Measurements from ENCODE around the gene ADAMTS16.

GRCh38 chr5:5314166-5314565 lies 174.0 kb downstream of the ADAMTS16 start:
- TF ChIP-seq POLR2A (IDR thresholded peaks at IDR 0.05; ENCODE audit: low read depth, low read length), result no peak
- no peak for TF ChIP-seq CTCF (IDR thresholded peaks at IDR 0.05; ENCODE audit: extremely low read depth in 1 of 2, insufficient read depth in 1 of 2, low read depth in 1 of 2, low read length in 2 of 2)
- TF ChIP-seq, protein P1, sequence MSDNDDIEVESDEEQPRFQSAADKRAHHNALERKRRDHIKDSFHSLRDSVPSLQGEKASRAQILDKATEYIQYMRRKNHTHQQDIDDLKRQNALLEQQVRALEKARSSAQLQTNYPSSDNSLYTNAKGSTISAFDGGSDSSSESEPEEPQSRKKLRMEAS (IDR thresholded peaks at IDR 0.05; ENCODE audit: insufficient read depth, insufficient read length), result no peak
- TF ChIP-seq EZH2 (IDR thresholded peaks at IDR 0.05; ENCODE audit: borderline replicate concordance, low read depth, low read length, severe bottlenecking), result no peak
- no peak for TF ChIP-seq JUN (IDR thresholded peaks at IDR 0.05; ENCODE audit: borderline replicate concordance, insufficient read depth, insufficient read length, low read depth)
- TF ChIP-seq POLR2AphosphoS5 (IDR thresholded peaks at IDR 0.05; ENCODE audit: insufficient read depth, low read depth, low read length), result no peak

Data from endothelial cell of umbilical vein (primary cell).